ENCODE data around the gene RBP3. TPM values are rescaled to one million over a fixed set of nuclear protein-coding genes. Genes with fewer than 3 reads are reported as not detected.

RBP3 gene
- total and polyA plus RNA-seq, 8 donors: not detected

- Histone ChIP-seq H3K27ac (no peak overlapping the region), H3K9me3 (no peaks in the 10 kb centered on the region), H3K27me3 (no peaks in the 10 kb centered on the region), H3K36me3 (no peaks in the 10 kb centered on the region), H3K4me1 (no peaks in the 10 kb centered on the region), H3K4me3 (no peak overlapping the region)
- no peak for DNase-seq
- TF ChIP-seq CTCF (IDR thresholded peaks at IDR 0.05) (no peak), POLR2AphosphoS5 (IDR thresholded peaks at IDR 0.05) (no peak), EP300 (IDR thresholded peaks at IDR 0.05) (no peak)
- WGBS, 5 donors: 89 to 97% (median 93%) methylated on average over 3 of the region's 3 CpGs
- intact Hi-C loops (cut with DNase I; ENCODE audit: low total_unique reads): no loop called here
Observed at GRCh38 chr10:47357911-47358310, 9.7 kb downstream of the RBP3 start.

- WGBS, 5 donors: 76 to 100% (median 82%) methylated on average over 2 to 3 of the region's 3 CpGs
- Histone ChIP-seq H3K27me3 (no peaks in the 10 kb centered on the region), H3K27ac (no peak overlapping the region), H3K4me3 (no peak overlapping the region), H3K4me1 (no peaks in the 10 kb centered on the region), H3K9me3 (no peaks in the 10 kb centered on the region), H3K36me3 (no peaks in the 10 kb centered on the region)
- DNase-seq: no peak
- intact Hi-C loops (cut with DNase I; ENCODE audit: low total_unique reads): no loop called here
- TF ChIP-seq POLR2AphosphoS5 (IDR thresholded peaks at IDR 0.05): no peak
- no peak for TF ChIP-seq CTCF (IDR thresholded peaks at IDR 0.05)
- TF ChIP-seq EP300 (IDR thresholded peaks at IDR 0.05): no peak
- TF ChIP-seq POLR2A (IDR thresholded peaks at IDR 0.05): no peak
Observed at GRCh38 chr10:47358457-47358856, 10.3 kb downstream of the RBP3 start.

- no peaks in the 10 kb centered on the region for H3K27me3 ChIP-seq
- no peaks in the 10 kb centered on the region for H3K9me3 ChIP-seq
- intact Hi-C loops (cut with DNase I; ENCODE audit: low total_unique reads): no loop called here
- no peaks in the 10 kb centered on the region for H3K36me3 ChIP-seq
- H3K27ac ChIP-seq: no peak overlapping the region
- WGBS, 5 donors: 83 to 98% (median 94%) methylated on average over 2 of the region's 2 CpGs
- H3K4me3 ChIP-seq: no peak overlapping the region
- TF ChIP-seq POLR2A (IDR thresholded peaks at IDR 0.05) (no peak), POLR2AphosphoS5 (IDR thresholded peaks at IDR 0.05) (no peak), CTCF (IDR thresholded peaks at IDR 0.05) (no peak), EP300 (IDR thresholded peaks at IDR 0.05) (no peak)
- no peak for DNase-seq
- H3K4me1 ChIP-seq: no peaks in the 10 kb centered on the region
Observed at GRCh38 chr10:47359101-47359500, 10.9 kb downstream of the RBP3 start.

GRCh38 chr10:47359626-47360418, 11.7 kb downstream of the RBP3 start:
- no peak overlapping the region for H3K27ac ChIP-seq
- no peaks in the 10 kb centered on the region for H3K27me3 ChIP-seq
- DNase-seq: no peak
- H3K4me3 ChIP-seq: no peak overlapping the region
- H3K4me1 ChIP-seq: no peaks in the 10 kb centered on the region
- intact Hi-C loops (cut with DNase I; ENCODE audit: low total_unique reads): no loop called here
- no peak for TF ChIP-seq POLR2AphosphoS5 (IDR thresholded peaks at IDR 0.05)
- TF ChIP-seq POLR2A (IDR thresholded peaks at IDR 0.05): no peak
- no peak for TF ChIP-seq CTCF (IDR thresholded peaks at IDR 0.05)
- TF ChIP-seq EP300 (IDR thresholded peaks at IDR 0.05): no peak
- no peaks in the 10 kb centered on the region for H3K36me3 ChIP-seq
- 63 to 83% (median 78%) methylated on average over 3 to 4 of the region's 4 CpGs for WGBS, 5 donors
- H3K9me3 ChIP-seq: no peaks in the 10 kb centered on the region

Data from stomach (tissue), 9 donors.